ENCODE data around the gene CD180. TPM values are rescaled to one million over a fixed set of nuclear protein-coding genes. Genes with fewer than 3 reads are reported as not detected.

CD180 gene
- total and polyA plus RNA-seq, 9 of the 15 experiments (the other 6 are each of a cell fraction or from before 2014, with no cell fraction given), result 0.01 to 0.07 TPM; not detected in 7

- TF ChIP-seq NFIC (IDR thresholded peaks at IDR 0.05) (peak; percentile 44; the same call in 1 of the 2 replicates), ATF3 (IDR thresholded peaks at IDR 0.05) (peak; percentile 21; the same call in 1 of the 2 replicates), ATF3 (CRISPR knock-in tag; conservative IDR thresholded peaks at IDR 0.05) (no peak), NCOA2 (IDR thresholded peaks at IDR 0.05; ENCODE audit: partially characterized antibody in 2 of 2) (no peak), CEBPB (tag; IDR thresholded peaks at IDR 0.05) (0 out of 2 replicates have a peak, but pooled peaks have one; percentile 40), HDAC6 (IDR thresholded peaks at IDR 0.05; ENCODE audit: low read depth, low read length) (no peak), CEBPG (CRISPR knock-in tag; IDR thresholded peaks at IDR 0.05) (no peak), CEBPG (tag; conservative IDR thresholded peaks at IDR 0.05 in 1 of 2, IDR thresholded peaks at IDR 0.05 in 1 of 2) (peak; percentile 12 to 69; a peak in 2 of 4 replicates)
- POLR2A ChIA-PET, result no interaction called here
- FAIRE-seq, result no peak
- WGBS (ENCODE audit: insufficient coverage, low coverage, missing lambda C conversion rate), result 0% methylated on average over 3 of the region's 3 CpGs
- no peak overlapping the region for H3K9ac ChIP-seq (ENCODE audit: insufficient read depth in 1 of 2, low read depth in 2 of 2, low read length in 2 of 2)
- ATAC-seq, result no peak
- H3K9me1 ChIP-seq (ENCODE audit: control insufficient read depth, insufficient read depth, low read length), result no peaks in the 10 kb centered on the region
- intact Hi-C loops (cut with micrococcal nuclease), result no loop called here
- H3K9me3 ChIP-seq (replicated peaks; ENCODE audit: control insufficient read depth, insufficient read depth, low read depth, low read length), result no peaks in the 10 kb centered on the region
- H4K20me1 ChIP-seq (replicated peaks; ENCODE audit: control insufficient read depth, insufficient read depth, low read length), result no peaks in the 10 kb centered on the region
- no peak overlapping the region for H3K4me2 ChIP-seq (ENCODE audit: insufficient read depth, low read length)
- H2AFZ ChIP-seq (ENCODE audit: low read depth, low read length), result no peak overlapping the region
- no TSS peak for BruUV-seq (replicated peaks)
- in situ Hi-C loops (cut with MboI), result loop anchor here (10.0 kb wide), 1 partner anchor 1010 kb away; no protein-coding TSS in a partner anchor
- peak in 1 of 4 experiments; percentile 3 for DNase-seq (ENCODE audit: extremely low read depth in 1 of 4, low spot score in 3 of 4)
- H3K4me3 ChIP-seq, result no peak overlapping the region
- no peaks in the 10 kb centered on the region for H3K36me3 ChIP-seq (ENCODE audit: control insufficient read depth, insufficient read depth, low read length)
- CTCF ChIA-PET (ENCODE audit: low intra/inter-chr PET ratio), result interaction anchor here (0.5 to 0.6 kb wide), 3 partner anchors 697 to 1028 kb away, joined by 3 to 4 read pairs (median 3); no protein-coding TSS in a partner anchor
- no peaks in the 10 kb centered on the region for H3K27me3 ChIP-seq (ENCODE audit: control insufficient read depth in 2 of 2, insufficient read depth in 2 of 2, low read length in 2 of 2)
- no peaks in the 10 kb centered on the region for H3K4me1 ChIP-seq (replicated peaks in 1 of 2; ENCODE audit: control insufficient read depth in 2 of 2, insufficient read depth in 2 of 2, low read length in 2 of 2)
- no peaks in the 10 kb centered on the region for H3K79me2 ChIP-seq (ENCODE audit: control insufficient read depth, insufficient read depth, low read length)
- H3K27ac ChIP-seq (ENCODE audit: extremely low read depth, low read depth, low read length), result no peak overlapping the region
Observed at GRCh38 chr5:67244345-67244793, 47.8 kb upstream of the CD180 start.

All from K562 (cell line).